HL-60 (cell line): ENCODE data around the gene PSMD2.

Experiments
- DNase-seq, 2 experiments: peaks; one replicate each; pipeline ENCODE4 v3.0.0-alpha.2; 2010 to 2020; ENCODE audit warnings: low read depth in 1 of 2, low spot score in 1 of 2
- H3K27ac ChIP-seq: fragments of 250-450 bp; sonication (Bioruptor Pico); replicated peaks from 2 replicates; pipeline ENCODE4 v1.5.1; 2020; ENCODE audit warnings: mild to moderate bottlenecking, moderate library complexity
- H3K27me3 ChIP-seq: fragments of 250-450 bp; sonication (Bioruptor Pico); 2 replicates; pipeline ENCODE4 v1.5.1; 2021; ENCODE audit warnings: mild to moderate bottlenecking, moderate library complexity; ENCODE audit not compliant: insufficient read depth, poor library complexity, severe bottlenecking
- H3K4me3 ChIP-seq: replicated peaks from 2 replicates; pipeline ENCODE4 v1.5.1; 2011; ENCODE audit warnings: mild to moderate bottlenecking, control low read depth, low read length; ENCODE audit not compliant: insufficient read depth
- CTCF ChIP-seq: IDR thresholded peaks from one replicate; pipeline ENCODE4 v1.5.1; 2011; ENCODE audit warnings: low read length, control low read depth, inconsistent platforms; ENCODE audit not compliant: insufficient read depth
- GABPA ChIP-seq: IDR thresholded peaks from 2 replicates; pipeline ENCODE4 v1.6.1; 2012; ENCODE audit warnings: low read depth
- POLR2AphosphoS5 ChIP-seq: IDR thresholded peaks from 2 replicates; pipeline ENCODE4 v1.6.1; 2012; ENCODE audit warnings: low read depth
- SPI1 ChIP-seq: IDR thresholded peaks from 2 replicates; pipeline ENCODE4 v1.6.1; 2012; ENCODE audit warnings: low read depth, mild to moderate bottlenecking, borderline replicate concordance
- TF ChIP-seq, protein P1 (sequence below): IDR thresholded peaks from 2 replicates; pipeline ENCODE4 v1.6.1; 2012; ENCODE audit warnings: low read depth; ENCODE audit not compliant: insufficient replicate concordance

Gene PSMD2

GRCh38 chr3:184347321-184348056 is 48.4 kb downstream of the PSMD2 start:
- Histone ChIP-seq H3K27me3 (no peaks in the 10 kb centered on the region), H3K27ac (no peak overlapping the region), H3K4me3 (no peak overlapping the region)
- no peak for DNase-seq
- TF ChIP-seq, protein P1, sequence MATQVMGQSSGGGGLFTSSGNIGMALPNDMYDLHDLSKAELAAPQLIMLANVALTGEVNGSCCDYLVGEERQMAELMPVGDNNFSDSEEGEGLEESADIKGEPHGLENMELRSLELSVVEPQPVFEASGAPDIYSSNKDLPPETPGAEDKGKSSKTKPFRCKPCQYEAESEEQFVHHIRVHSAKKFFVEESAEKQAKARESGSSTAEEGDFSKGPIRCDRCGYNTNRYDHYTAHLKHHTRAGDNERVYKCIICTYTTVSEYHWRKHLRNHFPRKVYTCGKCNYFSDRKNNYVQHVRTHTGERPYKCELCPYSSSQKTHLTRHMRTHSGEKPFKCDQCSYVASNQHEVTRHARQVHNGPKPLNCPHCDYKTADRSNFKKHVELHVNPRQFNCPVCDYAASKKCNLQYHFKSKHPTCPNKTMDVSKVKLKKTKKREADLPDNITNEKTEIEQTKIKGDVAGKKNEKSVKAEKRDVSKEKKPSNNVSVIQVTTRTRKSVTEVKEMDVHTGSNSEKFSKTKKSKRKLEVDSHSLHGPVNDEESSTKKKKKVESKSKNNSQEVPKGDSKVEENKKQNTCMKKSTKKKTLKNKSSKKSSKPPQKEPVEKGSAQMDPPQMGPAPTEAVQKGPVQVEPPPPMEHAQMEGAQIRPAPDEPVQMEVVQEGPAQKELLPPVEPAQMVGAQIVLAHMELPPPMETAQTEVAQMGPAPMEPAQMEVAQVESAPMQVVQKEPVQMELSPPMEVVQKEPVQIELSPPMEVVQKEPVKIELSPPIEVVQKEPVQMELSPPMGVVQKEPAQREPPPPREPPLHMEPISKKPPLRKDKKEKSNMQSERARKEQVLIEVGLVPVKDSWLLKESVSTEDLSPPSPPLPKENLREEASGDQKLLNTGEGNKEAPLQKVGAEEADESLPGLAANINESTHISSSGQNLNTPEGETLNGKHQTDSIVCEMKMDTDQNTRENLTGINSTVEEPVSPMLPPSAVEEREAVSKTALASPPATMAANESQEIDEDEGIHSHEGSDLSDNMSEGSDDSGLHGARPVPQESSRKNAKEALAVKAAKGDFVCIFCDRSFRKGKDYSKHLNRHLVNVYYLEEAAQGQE, result no peak
- TF ChIP-seq POLR2AphosphoS5, result no peak
- TF ChIP-seq GABPA, result no peak
- TF ChIP-seq CTCF, result no peak
- no peak for TF ChIP-seq SPI1

DNA sequence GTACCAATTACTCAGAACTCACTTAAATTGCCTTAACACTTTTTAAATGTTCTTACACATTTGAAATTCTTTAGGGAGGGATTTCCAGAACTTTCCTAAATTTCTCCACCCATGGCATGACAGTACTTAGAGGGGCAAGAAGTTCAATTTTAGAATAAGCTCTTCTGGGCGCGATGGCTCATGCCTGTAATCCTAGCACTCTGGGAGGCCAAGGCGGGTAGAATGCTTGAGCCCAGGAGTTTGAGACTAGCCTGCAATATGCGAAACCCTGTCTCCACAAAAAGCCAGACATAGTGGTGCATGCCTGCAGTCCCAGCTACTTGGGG is 49.0 kb downstream of the PSMD2 start:
- H3K27ac ChIP-seq, result no peak overlapping the region
- no peaks in the 10 kb centered on the region for H3K27me3 ChIP-seq
- no peak overlapping the region for H3K4me3 ChIP-seq
- DNase-seq, result no peak
- TF ChIP-seq POLR2AphosphoS5 (no peak), GABPA (no peak), CTCF (no peak), SPI1 (no peak)
- TF ChIP-seq, protein P1, result no peak

DNA sequence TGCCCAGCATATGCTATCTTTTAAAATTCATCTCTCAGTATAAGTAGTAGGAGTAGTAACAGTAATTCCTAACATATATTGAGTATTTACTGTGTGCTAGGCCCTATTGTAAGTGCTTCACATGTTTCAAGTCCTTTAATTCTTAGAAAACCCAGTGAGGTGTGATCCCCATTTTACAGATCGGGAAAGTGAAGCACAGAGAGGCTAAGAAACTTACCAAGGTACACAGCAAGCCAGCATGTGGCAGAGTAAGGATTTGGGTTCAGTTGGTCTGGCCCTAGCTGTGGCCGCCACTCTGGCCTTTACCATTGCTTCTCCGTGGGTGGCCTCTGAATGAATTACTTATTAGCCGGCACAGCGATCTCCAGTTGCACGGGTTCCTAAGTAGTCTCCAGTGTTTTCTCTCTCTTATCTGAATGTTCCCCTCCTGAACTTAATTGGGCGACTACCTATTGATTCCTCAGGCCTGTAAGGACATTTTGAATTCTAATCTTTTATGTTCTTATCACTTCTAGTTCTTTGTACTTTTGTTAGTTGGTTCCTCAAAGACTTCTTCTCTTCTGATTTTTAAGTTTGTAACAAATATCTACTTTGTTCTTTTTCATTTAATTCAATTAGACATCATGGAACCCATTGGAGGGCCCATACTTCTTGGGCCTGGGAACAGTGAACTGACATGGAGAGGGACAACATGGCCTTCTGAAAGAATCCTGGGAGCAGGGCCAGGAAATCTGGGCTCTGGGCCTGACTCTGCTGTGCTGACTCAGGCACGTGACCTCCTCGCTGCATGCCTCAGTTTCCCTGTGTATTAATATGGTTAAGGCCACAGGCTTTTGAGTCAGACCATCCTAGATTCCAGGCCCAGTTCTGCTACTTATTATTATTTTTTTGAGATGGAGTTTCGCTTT is 50.8 kb downstream of the PSMD2 start:
- TF ChIP-seq POLR2AphosphoS5 (no peak), CTCF (no peak), GABPA (no peak), SPI1 (no peak)
- TF ChIP-seq, protein P1, result no peak
- DNase-seq, result no peak
- no peak overlapping the region for H3K4me3 ChIP-seq
- H3K27ac ChIP-seq, result no peak overlapping the region
- H3K27me3 ChIP-seq, result no peaks in the 10 kb centered on the region
